ENCODE measurements around the gene GPR4. TPM values are rescaled to one million over a fixed set of nuclear protein-coding genes. Genes with fewer than 3 reads are reported as not detected.
"Not testable (repeated sequence)": the region's sequence is repeated elsewhere in the genome, so short reads cannot be mapped to it uniquely, and the experiment has no call there.

Gene GPR4
- total RNA-seq, 1 donor from 2014 or later, result not detected

DNA sequence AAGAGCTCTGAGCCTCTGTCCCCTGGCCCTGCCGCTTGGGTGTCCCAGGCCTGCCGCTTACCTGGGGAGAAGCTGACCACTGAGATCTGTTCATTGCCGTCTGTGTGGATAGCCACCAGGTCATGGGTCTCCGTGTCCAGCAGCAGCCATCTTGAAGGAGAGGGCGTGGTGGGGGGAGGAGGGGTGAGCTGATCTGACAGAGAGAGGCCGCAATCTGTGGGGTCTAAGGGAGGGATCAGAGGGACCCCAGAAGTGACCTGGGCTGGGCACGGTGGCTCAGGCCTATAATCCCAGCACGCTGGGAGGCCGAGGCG, 14.6 kb upstream of the GPR4 start:
- Mint-ChIP-seq H3K9me3 (peaks cover 4% of the 10 kb centered on the region), H3K27ac (ENCODE audit: unreplicated experiment) (no peak overlapping the region), H3K27me3 (ENCODE audit: low read depth) (no peaks in the 10 kb centered on the region), H3K36me3 (ENCODE audit: low read depth) (peaks cover 2% of the 10 kb centered on the region), H3K4me1 (peaks cover 9% of the 10 kb centered on the region), H3K4me3 (no peak overlapping the region)
- DNase-seq (ENCODE audit: low read depth, low spot score), result no peak
- TF ChIP-seq, protein P1, sequence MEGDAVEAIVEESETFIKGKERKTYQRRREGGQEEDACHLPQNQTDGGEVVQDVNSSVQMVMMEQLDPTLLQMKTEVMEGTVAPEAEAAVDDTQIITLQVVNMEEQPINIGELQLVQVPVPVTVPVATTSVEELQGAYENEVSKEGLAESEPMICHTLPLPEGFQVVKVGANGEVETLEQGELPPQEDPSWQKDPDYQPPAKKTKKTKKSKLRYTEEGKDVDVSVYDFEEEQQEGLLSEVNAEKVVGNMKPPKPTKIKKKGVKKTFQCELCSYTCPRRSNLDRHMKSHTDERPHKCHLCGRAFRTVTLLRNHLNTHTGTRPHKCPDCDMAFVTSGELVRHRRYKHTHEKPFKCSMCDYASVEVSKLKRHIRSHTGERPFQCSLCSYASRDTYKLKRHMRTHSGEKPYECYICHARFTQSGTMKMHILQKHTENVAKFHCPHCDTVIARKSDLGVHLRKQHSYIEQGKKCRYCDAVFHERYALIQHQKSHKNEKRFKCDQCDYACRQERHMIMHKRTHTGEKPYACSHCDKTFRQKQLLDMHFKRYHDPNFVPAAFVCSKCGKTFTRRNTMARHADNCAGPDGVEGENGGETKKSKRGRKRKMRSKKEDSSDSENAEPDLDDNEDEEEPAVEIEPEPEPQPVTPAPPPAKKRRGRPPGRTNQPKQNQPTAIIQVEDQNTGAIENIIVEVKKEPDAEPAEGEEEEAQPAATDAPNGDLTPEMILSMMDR (conservative IDR thresholded peaks at IDR 0.05), result no peak

DNA sequence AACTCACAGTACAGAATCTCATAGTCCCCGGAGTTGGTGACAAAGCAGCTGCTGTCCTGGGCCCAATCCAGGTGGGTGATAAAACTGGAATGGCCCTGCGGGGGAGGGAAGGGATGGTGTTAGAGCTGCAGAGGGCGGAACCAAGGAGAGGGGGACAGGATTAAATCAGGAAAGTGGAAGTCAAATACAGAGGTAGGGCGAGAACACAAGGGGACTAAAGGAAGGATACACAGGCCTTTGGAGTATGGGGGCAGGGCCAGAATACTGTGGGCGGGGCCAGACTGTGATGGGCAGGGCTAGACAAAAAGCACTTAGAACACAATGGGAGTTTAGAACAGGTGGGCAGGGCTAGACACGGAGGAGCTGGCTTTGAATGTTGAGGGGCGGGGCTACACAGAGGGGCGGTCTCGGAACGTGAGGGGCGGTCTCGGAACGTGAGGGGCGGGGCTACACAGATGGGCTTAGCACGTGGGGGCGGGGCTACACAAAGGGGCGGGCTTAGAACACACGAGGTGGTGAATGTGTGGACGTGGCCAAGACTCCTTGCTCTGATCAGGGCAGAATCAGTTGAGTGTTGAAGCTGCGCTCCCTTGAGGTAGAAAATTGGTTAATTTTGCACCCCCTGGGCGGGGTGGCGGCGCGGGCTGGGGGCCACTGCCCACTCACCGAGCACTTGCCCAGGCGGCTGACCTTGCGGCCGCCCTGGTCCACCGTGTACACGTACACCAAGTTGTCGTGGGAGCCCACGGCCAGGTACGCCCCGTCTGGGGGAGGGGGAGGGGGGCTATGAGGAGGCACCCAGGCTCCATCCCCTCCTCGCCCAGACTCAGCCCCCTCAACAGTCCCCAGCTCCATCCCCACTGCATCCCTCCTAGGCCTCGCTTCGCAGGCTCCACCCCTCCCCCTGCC, 14.0 kb upstream of the GPR4 start:
- Mint-ChIP-seq H3K36me3 (ENCODE audit: low read depth) (peaks cover 2% of the 10 kb centered on the region), H3K4me3 (peak overlapping the region; percentile 86), H3K27ac (ENCODE audit: unreplicated experiment) (peak overlapping the region; percentile 95), H3K27me3 (ENCODE audit: low read depth) (no peaks in the 10 kb centered on the region), H3K9me3 (peaks cover 4% of the 10 kb centered on the region), H3K4me1 (peaks cover 9% of the 10 kb centered on the region)
- DNase-seq (ENCODE audit: low read depth, low spot score), result peak; percentile 97
- TF ChIP-seq, protein P1 (conservative IDR thresholded peaks at IDR 0.05), result no peak

DNA sequence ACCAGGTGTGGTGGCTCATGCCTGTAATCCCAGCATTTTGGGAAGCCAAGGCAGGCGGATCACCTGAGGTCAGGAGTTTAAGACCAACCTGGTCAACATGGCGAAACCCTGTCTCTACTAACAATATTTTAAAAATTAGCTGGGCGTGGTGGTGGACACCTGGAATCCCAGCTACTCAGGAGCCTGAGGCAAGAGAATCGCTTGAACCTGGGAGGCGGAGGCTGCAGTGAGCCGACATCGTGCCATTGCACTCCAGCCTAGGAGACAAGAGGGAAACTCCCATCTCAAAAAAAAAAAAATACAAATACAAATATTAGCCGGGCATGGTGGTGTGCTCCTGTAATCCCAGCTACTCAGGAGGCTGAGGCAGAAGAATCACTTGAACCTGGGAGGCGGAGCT, 13.0 kb upstream of the GPR4 start:
- not testable (repeated sequence) for H3K9me3 Mint-ChIP-seq, H3K4me3 Mint-ChIP-seq

DNA sequence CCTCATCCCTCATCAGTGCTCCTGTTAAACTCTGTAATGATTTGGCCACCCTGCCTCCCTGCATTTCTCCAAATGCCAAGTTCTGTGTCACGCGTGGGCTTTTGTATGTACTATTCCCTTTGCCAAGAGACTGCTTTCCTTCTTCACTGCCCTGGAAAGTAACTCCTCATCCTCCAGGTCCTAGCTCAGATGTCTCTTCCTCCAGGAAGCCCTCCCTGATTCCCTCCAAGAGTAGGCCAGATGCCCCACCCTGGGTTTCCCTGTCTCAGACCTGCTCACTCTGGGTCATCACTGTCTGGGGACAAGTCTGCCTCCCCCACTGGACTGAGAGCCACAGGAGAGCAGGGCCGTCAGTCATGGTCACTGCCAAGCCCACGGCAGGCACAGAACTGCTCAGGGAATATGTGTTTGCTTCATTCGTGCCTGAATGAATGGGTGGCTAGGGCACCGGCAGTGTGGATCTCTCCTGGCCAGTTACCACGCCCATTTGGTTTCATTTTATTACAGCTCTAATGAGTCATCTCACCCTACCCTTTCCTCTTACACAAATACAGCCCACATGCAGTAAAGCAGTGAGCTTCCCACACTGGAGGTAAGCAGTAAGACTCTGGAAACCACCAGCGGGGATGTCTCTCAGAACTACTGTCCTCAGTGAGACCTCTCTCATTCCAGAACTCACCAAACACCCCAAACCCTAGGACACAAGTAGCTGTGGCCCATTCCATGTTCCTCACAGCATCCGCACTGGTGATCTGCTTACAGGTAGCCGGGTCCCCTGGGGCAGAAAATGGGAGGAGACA, 12.1 kb upstream of the GPR4 start:
- no peak for DNase-seq (ENCODE audit: low read depth, low spot score)
- TF ChIP-seq, protein P1 (conservative IDR thresholded peaks at IDR 0.05), result no peak
- Mint-ChIP-seq H3K9me3 (peaks cover 4% of the 10 kb centered on the region), H3K27ac (ENCODE audit: unreplicated experiment) (no peak overlapping the region), H3K4me3 (no peak overlapping the region), H3K27me3 (ENCODE audit: low read depth) (no peaks in the 10 kb centered on the region), H3K36me3 (ENCODE audit: low read depth) (peaks cover 6% of the 10 kb centered on the region), H3K4me1 (peaks cover 9% of the 10 kb centered on the region)

More for the DNA sequence above, 13.0 kb upstream of the GPR4 start:
- not testable (repeated sequence) for H3K4me1 Mint-ChIP-seq; H3K27me3 Mint-ChIP-seq (ENCODE audit: low read depth); DNase-seq (ENCODE audit: low read depth, low spot score); H3K27ac Mint-ChIP-seq (ENCODE audit: unreplicated experiment); H3K36me3 Mint-ChIP-seq (ENCODE audit: low read depth)

DNA sequence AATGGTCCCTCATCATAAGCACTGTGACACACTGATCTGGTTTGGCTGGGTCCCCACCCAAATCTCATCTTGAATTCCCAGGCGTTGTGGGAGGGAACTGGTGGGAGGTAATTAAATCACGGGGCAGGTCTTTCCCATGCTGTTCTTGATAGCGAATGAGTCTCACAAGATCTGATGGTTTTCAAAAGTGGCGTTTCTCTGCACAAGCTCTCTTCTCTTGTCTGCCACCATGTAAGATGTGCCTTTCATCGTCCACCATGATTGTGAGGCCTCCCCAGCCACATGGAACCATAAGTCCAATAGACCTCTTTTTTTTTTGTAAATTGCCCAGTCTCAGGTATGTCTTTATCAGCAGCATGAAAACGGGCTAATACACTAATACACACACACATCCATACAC, 6.9 kb upstream of the GPR4 start:
- Mint-ChIP-seq H3K27me3 (ENCODE audit: low read depth) (peaks cover 4% of the 10 kb centered on the region), H3K36me3 (ENCODE audit: low read depth) (peaks cover 13% of the 10 kb centered on the region), H3K9me3 (no peaks in the 10 kb centered on the region), H3K4me1 (peaks cover 8% of the 10 kb centered on the region), H3K4me3 (no peak overlapping the region), H3K27ac (ENCODE audit: unreplicated experiment) (peak overlapping the region; percentile 69)
- DNase-seq (ENCODE audit: low read depth, low spot score), result no peak
- TF ChIP-seq, protein P1 (conservative IDR thresholded peaks at IDR 0.05), result no peak
